ENCODE results near the gene EGR4.

- TF ChIP-seq POLR2A (IDR thresholded peaks at IDR 0.05) (no peak), CTCF (IDR thresholded peaks at IDR 0.05) (no peak)
These were observed 8.8 kb downstream of the EGR4 start, which contains the start of gene FBXO41 for GRCh38 chr2:73284296-73285158.

Measured in lower leg skin (tissue), 3 donors.